OCI-LY7 (cell line): ENCODE data around the gene UBE2E3. TPM values are rescaled to one million over a fixed set of nuclear protein-coding genes. Genes with fewer than 3 reads are reported as not detected.

Source experiments
- BruUV-seq: library from RNA; stranded (reverse); fragments of 400-500 nt; replicated peaks from 2 replicates; lab custom pipeline; 2021; lab: Mats Ljungman, UMichigan
- CTCF ChIA-PET: fragments of 300-600 bp; sonication (Branson Sonifier 250); formaldehyde crosslinking; loops from one replicate; lab custom pipeline; 2022; ENCODE audit warnings: antibody characterized with exemption; ENCODE audit not compliant: unreplicated experiment; lab: Charles Lee
- POLR2A ChIA-PET: fragments of 300-600 bp; sonication (Branson Sonifier 250); formaldehyde crosslinking; loops from one replicate; lab custom pipeline; 2022; ENCODE audit warnings: antibody characterized with exemption; lab: Charles Lee
- DNase-seq: peaks from one replicate; pipeline ENCODE4 v3.0.0-alpha.2; 2015; ENCODE audit warnings: low spot score
- H2AFZ ChIP-seq: fragments of 200-600 bp; sonication (generic), shearing (Covaris generic); 2 replicates; pipeline ENCODE4 v1.6.1; 2014; ENCODE audit warnings: mild to moderate bottlenecking, antibody characterized with exemption, low read length, moderate library complexity
- H3K27ac ChIP-seq: fragments of 200-600 bp; sonication (generic); 2 replicates; pipeline ENCODE4 v1.5.1; 2014; ENCODE audit warnings: mixed run types, low read depth, mild to moderate bottlenecking, moderate library complexity, low read length, inconsistent platforms; ENCODE audit not compliant: poor library complexity, severe bottlenecking
- H3K36me3 ChIP-seq: fragments of 200-600 bp; sonication (generic); 2 replicates; pipeline ENCODE4 v1.6.1; 2014; ENCODE audit warnings: mild to moderate bottlenecking, antibody characterized with exemption, low read length, moderate library complexity, mixed read lengths; ENCODE audit not compliant: insufficient read depth
- H3K4me1 ChIP-seq: fragments of 200-600 bp; sonication (generic); 2 replicates; pipeline ENCODE4 v1.5.1; 2014; ENCODE audit warnings: mild to moderate bottlenecking, low read length; ENCODE audit not compliant: insufficient read depth, poor library complexity, severe bottlenecking
- H3K4me2 ChIP-seq: fragments of 200-600 bp; sonication (generic); 2 replicates; pipeline ENCODE4 v1.6.1; 2014; ENCODE audit warnings: mild to moderate bottlenecking, low read length
- H3K4me3 ChIP-seq: fragments of 200-600 bp; sonication (generic); 2 replicates; pipeline ENCODE4 v1.5.1; 2014; ENCODE audit warnings: mild to moderate bottlenecking, low read depth, low read length; ENCODE audit not compliant: poor library complexity, severe bottlenecking
- H3K79me2 ChIP-seq: fragments of 200-600 bp; sonication (generic); 2 replicates; pipeline ENCODE4 v1.6.1; 2016; ENCODE audit warnings: low read depth, mild to moderate bottlenecking, low read length, moderate library complexity, mixed read lengths; ENCODE audit not compliant: insufficient read depth
- H3K9me2 ChIP-seq: fragments of 200-600 bp; sonication (generic); 2 replicates; pipeline ENCODE4 v1.6.1; 2016; ENCODE audit warnings: mild to moderate bottlenecking, low read length, mixed read lengths; ENCODE audit not compliant: insufficient read depth
- H3K9me3 ChIP-seq: fragments of 200-600 bp; sonication (generic); 2 replicates; pipeline ENCODE4 v1.6.1; 2014; ENCODE audit warnings: mild to moderate bottlenecking, mixed run types, low read length, mixed read lengths
- H4K20me1 ChIP-seq: fragments of 200-600 bp; sonication (generic); 2 replicates; pipeline ENCODE4 v1.6.1; 2014; ENCODE audit warnings: mild to moderate bottlenecking, antibody characterized with exemption, low read length, moderate library complexity, mixed read lengths; ENCODE audit not compliant: insufficient read depth
- EZH2phosphoT487 ChIP-seq: fragments of 200-600 bp; sonication (generic); IDR thresholded peaks from 2 replicates; pipeline ENCODE4 v1.6.1; 2018; ENCODE audit warnings: low read depth, borderline replicate concordance, mild to moderate bottlenecking, mixed run types, antibody characterized with exemption, low read length, moderate library complexity, mixed read lengths
- intact Hi-C: fragments of 100-400 bp; cut with micrococcal nuclease; formaldehyde crosslinking; loops from one replicate; pipeline ENCODE4 v1.10.0; 2022; ENCODE audit not compliant: unreplicated experiment
- total RNA-seq, 2 experiments: library from RNA; depleted of rRNA in 1 of 2; stranded (reverse); fragments of >200 nt in 1 of 2; shearing (Covaris generic) in 1 of 2; gene quantifications; 2 replicates each; pipeline ENCODE4 v1.2.3, GENCODE V29; 2014 to 2022
- TF ChIP-seq, protein P1 (sequence below): fragments of 200-600 bp; sonication (generic); conservative IDR thresholded peaks from 2 replicates; pipeline ENCODE4 v1.5.1; 2014; ENCODE audit warnings: mild to moderate bottlenecking, antibody characterized with exemption, low read length, moderate library complexity, mixed read lengths

Gene UBE2E3
- total RNA-seq, 2 experiments from 2014 or later: 33.7 to 48.6 TPM

- TF ChIP-seq, protein P1, sequence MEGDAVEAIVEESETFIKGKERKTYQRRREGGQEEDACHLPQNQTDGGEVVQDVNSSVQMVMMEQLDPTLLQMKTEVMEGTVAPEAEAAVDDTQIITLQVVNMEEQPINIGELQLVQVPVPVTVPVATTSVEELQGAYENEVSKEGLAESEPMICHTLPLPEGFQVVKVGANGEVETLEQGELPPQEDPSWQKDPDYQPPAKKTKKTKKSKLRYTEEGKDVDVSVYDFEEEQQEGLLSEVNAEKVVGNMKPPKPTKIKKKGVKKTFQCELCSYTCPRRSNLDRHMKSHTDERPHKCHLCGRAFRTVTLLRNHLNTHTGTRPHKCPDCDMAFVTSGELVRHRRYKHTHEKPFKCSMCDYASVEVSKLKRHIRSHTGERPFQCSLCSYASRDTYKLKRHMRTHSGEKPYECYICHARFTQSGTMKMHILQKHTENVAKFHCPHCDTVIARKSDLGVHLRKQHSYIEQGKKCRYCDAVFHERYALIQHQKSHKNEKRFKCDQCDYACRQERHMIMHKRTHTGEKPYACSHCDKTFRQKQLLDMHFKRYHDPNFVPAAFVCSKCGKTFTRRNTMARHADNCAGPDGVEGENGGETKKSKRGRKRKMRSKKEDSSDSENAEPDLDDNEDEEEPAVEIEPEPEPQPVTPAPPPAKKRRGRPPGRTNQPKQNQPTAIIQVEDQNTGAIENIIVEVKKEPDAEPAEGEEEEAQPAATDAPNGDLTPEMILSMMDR: no peak
- no peak for TF ChIP-seq EZH2phosphoT487
- Histone ChIP-seq H3K27ac (no peak overlapping the region), H3K9me3 (0 out of 2 replicates have a peak, but pooled peaks cover 4% of the 10 kb centered on the region), H2AFZ (no peak overlapping the region), H3K4me2 (no peak overlapping the region), H4K20me1 (no peaks in the 10 kb centered on the region), H3K4me1 (no peaks in the 10 kb centered on the region), H3K4me3 (no peak overlapping the region), H3K79me2 (no peaks in the 10 kb centered on the region), H3K36me3 (no peaks in the 10 kb centered on the region), H3K9me2 (no peaks in the 10 kb centered on the region)
- DNase-seq: no peak
- no TSS peak for BruUV-seq
- intact Hi-C loops: no loop called here
- POLR2A ChIA-PET: no interaction called here
- CTCF ChIA-PET: no interaction called here
These were observed 40.9 kb downstream of the UBE2E3 start for GRCh38 chr2:181021199-181021789.

DNA sequence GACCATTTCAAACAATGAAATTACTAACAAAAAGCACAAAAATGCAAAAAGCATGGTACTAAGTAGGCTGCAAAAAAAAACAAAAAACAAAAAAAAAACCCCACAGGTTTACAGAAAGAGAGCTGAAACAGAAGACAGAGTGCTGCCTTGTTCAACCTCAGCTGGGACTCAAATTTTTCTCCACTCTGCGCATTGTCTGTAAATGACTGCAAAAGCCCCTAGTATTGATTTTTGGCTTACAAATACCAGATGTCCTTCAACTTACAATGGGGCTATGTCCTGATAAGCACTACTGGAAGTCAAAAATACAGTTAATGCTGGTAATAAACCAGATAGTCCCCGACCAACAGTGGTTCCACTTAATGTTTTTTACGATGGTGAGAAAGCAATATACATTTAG is 42.2 kb downstream of the UBE2E3 start:
- Histone ChIP-seq H3K9me2 (no peaks in the 10 kb centered on the region), H3K27ac (no peak overlapping the region), H3K4me1 (no peaks in the 10 kb centered on the region), H3K79me2 (no peaks in the 10 kb centered on the region), H3K9me3 (0 out of 2 replicates have a peak, but pooled peaks cover 4% of the 10 kb centered on the region), H3K36me3 (no peaks in the 10 kb centered on the region), H2AFZ (no peak overlapping the region), H3K4me2 (no peak overlapping the region), H4K20me1 (no peaks in the 10 kb centered on the region), H3K4me3 (no peak overlapping the region)
- intact Hi-C loops: no loop called here
- BruUV-seq: no TSS peak
- no peak for TF ChIP-seq EZH2phosphoT487
- TF ChIP-seq, protein P1: no peak
- POLR2A ChIA-PET: interaction anchor here (0.7 to 1.0 kb wide), 2 partner anchors 8 to 588 kb away, joined by 3 read pairs; no protein-coding TSS in a partner anchor
- no peak for DNase-seq
- CTCF ChIA-PET: no interaction called here

DNA sequence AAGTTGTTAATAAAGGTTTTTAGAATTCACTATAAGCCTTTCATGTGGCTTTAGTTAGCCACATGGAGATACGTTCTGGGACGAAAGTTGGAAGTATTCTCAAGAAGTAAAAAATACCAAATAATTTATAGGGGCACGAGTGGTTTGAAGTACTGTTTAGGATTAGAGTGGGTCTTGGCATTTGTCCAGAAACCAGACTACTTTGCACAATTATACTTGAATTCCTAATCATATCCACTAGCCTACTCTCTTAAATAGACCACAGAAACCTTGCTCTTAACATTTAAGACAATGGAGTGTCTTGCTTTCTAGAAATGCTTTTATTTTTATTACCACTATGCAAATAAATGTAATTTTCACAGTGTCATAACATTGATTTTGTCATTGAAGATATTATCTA is 44.6 kb downstream of the UBE2E3 start:
- H3K9me3 ChIP-seq: 0 out of 2 replicates have a peak, but pooled peaks cover 4% of the 10 kb centered on the region
- H3K4me3 ChIP-seq: no peak overlapping the region
- no peak overlapping the region for H3K27ac ChIP-seq
- no peak overlapping the region for H2AFZ ChIP-seq
- no peaks in the 10 kb centered on the region for H3K9me2 ChIP-seq
- ChIA-PET POLR2A (interaction anchor here (1.3 kb wide), 1 partner anchor 11 kb away, joined by 7 read pairs; no protein-coding TSS in a partner anchor), CTCF (no interaction called here)
- no peak overlapping the region for H3K4me2 ChIP-seq
- no peak for DNase-seq
- no peaks in the 10 kb centered on the region for H3K79me2 ChIP-seq
- H3K36me3 ChIP-seq: no peaks in the 10 kb centered on the region
- intact Hi-C loops: no loop called here
- no peaks in the 10 kb centered on the region for H3K4me1 ChIP-seq
- TF ChIP-seq, protein P1: no peak
- no peak for TF ChIP-seq EZH2phosphoT487
- no peaks in the 10 kb centered on the region for H4K20me1 ChIP-seq
- no TSS peak for BruUV-seq
